Endometrial microvascular endothelial cells (primary cell): ENCODE data around the gene RTL9. TPM values are rescaled to one million over a fixed set of nuclear protein-coding genes. Genes with fewer than 3 reads are reported as not detected.

Experiments
- in situ Hi-C: cut with HindIII; loops from 2 replicates; pipeline ENCODE4 v1.10.0; 2017; ENCODE audit warnings: low sequenced_read_pairs, low pct_unique_long_range_greater_than_20kb; ENCODE audit errors: inconsistent ontology term
- total RNA-seq: library from RNA; depleted of rRNA; stranded (reverse); fragments of >200 nt; gene quantifications from one replicate; pipeline ENCODE4 v1.2.3, GENCODE V29; 2015; ENCODE audit errors: inconsistent ontology term

RTL9 gene
- total RNA-seq, 1 donor from 2014 or later = not detected

DNA sequence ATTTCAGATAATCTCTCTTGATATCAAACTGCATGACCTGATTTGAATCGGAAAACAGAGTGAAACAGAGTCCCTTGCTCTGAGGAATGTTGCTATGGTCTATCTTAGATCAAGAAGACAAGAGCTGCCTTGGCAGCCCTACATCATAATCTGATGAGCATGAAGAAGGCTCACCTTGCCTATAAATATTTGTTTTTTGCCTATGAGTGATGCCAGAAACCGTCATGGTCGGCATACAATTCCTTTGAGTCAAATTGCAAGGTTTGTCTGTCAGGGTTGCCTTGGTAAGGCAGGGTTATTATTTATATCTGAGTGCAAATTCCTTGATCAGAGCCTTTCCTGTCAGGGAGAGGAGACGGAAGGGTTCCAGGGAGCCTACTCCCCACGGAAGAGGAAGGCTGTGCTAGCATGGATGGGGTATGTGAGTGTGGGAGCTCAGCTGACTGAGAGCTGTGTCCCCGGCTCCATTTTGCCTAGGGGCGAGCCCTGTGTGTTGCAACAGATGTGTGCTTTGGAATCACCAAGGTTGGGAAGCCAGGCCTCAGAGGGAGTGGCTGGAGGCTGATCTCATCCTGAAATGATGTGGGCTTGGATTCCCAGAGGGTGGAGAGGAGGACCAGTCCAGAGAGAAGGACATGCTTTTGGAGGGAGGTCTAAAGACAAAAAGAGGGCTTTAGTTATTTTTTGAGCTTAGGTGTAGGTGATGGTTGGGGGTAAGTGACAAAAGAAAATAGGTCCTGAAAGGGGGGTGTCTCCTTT is 43.6 kb downstream of the RTL9 start:
- in situ Hi-C loops = loop anchor here (25.0 kb wide), 1 partner anchor 240 kb away; no protein-coding TSS in a partner anchor

DNA sequence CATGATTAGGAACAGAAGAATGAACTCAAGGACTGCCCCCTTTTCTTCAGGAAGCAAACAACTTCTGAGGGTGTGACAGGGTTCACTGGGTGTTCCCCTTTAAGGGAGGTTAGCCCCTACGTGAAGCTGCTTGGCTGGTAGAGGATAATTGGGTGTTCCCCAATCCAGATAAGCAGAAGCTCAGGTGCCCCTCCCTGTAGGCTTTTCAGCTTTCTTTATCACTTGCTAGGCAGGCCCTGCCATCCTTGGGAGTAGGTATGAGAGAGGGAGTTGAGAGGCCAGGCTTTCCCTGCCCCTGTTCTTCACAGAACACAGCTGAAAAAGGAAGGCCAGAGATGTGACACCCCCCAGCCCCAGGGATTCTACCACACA is 44.2 kb downstream of the RTL9 start:
- in situ Hi-C loops = loop anchor here (25.0 kb wide), 1 partner anchor 241 kb away; no protein-coding TSS in a partner anchor

DNA sequence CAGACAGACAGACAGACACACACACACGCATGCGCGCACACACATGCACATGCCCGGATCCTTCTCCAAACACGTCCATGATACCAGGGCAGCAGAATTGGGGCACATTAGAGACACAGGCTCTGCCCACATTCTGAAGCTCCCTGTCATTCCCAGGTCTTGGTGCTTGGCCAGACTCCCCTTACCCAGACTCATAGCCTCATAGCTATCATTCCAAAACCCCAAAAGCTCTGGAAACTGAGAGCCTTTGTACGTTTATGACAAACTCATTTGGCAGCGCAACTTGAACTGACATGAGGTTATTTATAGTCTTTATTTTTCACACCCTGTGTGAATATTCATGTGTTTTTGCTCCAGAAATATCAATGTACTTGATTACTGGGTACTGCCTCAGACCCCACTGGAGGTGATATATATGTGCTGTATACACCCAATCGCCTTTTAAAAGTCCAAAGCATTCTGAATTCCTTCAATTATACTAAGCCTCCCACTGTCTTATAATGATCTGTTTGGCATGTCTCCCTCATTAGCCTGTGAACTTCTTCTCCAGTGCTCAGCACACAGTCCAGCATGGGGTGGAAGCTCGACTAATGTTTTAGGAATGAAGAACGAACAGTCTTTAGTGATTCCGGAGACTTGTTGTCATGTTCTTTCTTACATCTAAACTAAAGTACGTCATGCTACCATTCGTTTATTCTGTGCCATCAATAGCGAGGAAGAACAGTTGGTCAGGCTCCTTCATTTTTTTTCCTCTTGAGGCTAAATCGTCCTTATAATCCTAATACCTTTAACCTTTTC is 45.0 kb downstream of the RTL9 start:
- in situ Hi-C loops = loop anchor here (25.0 kb wide), 1 partner anchor 241 kb away; no protein-coding TSS in a partner anchor

DNA sequence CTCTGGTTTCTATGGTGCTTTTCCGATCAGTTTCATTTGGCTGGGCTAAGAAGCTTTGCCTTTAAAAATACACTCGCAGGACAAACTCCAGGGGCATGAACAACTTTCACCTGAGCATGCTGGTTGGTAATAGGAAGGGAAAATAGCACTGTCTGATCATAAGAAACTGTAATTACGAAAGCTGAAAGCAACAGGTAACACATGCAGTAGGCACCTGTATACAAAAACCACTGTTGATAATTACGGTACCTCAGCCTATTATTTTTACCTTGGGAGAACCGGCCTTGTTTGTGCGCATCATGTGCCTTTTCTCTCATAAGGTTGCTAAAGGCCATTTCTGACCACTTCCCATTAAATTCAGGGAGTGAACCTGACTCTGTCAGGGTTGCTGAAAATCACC is 45.7 kb downstream of the RTL9 start:
- in situ Hi-C loops = loop anchor here (25.0 kb wide), 1 partner anchor 242 kb away; no protein-coding TSS in a partner anchor

DNA sequence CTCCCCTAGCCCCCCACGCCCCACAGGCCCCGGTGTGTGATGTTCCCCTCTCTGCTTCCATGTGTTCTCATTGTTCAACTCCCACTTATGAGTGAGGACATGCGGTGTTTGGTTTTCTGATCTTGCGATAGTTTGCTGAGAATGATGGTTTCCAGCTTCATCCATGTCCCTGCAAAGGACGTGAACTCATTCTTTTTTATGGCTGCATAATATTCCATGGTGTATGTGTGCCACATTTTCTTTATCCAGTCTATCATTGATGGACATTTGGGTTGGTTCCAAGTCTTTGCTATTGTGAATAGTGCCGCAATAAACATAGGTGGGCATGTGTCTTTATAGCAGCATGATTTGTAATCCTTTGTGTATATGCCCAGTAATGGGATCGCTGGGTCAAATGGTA is 47.6 kb downstream of the RTL9 start:
- in situ Hi-C loops = loop anchor here (25.0 kb wide), 1 partner anchor 244 kb away; no protein-coding TSS in a partner anchor

DNA sequence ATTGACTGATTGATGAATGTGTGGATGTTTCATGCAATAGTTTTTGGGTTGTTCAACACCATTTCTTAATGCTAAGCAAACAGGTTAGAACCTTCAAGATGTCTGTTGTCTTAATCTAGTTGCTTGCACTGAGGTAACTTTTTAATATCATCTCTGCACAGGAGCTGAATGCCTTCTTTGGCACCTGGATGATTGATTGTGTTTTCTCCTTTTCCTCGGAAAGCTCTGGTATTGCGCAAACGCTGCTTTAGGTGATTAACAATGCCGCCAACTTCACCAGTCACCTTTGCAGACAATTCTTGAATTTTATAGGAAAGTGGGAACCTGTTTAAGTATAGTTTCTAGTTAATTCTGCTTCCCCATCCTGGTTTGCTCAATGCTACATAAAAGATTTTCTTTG is 48.2 kb downstream of the RTL9 start:
- in situ Hi-C loops = loop anchor here (25.0 kb wide), 1 partner anchor 245 kb away; no protein-coding TSS in a partner anchor

DNA sequence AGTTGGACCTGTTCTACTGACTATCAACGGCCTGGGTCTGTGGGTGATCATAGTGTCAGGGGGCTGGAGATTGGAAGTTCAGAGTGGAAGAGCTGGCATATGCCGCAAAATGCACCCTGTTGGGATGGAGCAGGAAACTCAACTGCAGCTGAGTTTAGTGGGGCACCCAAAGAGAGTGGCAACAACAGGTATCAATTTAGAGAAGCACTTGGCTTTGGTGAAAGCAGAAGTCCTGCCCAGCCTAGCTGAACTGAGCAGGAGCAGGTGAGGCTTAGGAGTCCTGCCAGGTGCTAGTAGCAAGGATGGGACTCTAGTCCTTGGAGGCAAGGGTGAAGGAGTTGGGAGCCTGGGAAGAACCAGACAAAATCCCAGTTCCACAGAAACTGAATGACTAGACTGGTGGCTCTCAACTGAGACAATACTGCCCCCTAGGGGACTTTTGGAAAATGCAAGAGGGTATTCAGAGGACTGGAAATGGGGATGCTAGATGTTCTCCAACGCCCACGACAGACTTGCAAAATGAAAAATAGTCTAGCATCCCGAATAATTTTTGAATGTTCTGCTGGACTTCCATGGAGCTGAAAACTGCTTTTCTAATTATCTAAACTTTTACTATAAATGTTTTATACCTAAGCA is 49.4 kb downstream of the RTL9 start:
- in situ Hi-C loops = loop anchor here (25.0 kb wide), 1 partner anchor 246 kb away; no protein-coding TSS in a partner anchor

Other genes starting within 250 kb of the RTL9 start
- 6.0 TPM for gene AMMECR1, start 40.8 kb upstream of the RTL9 start, total RNA-seq